Stimulated activated CD8-positive, alpha-beta memory T cell treated with anti-CD3 and anti-CD28 coated beads, Interleukin-4, amount 100 ng/mL, for 24 hours (primary cell): ENCODE results near the gene GPR65.
"Not testable (repeated sequence)": the region's sequence is repeated elsewhere in the genome, so short reads cannot be mapped to it uniquely, and the experiment has no call there.

Source experiments
- DNase-seq: peaks from one replicate; pipeline ENCODE4 v3.0.0-alpha.2; 2020; ENCODE audit warnings: low read depth

The GPR65 gene

GRCh38 chr14:88004506-88005036 is 364 bp upstream of the GPR65 start:
- DNase-seq, result no peak

- peak; percentile 41 for DNase-seq
Measured at GRCh38 chr14:88005978-88006851, 1.3 kb downstream of the GPR65 start.

GRCh38 chr14:88007608-88008007 is 2.7 kb downstream of the GPR65 start:
- no peak for DNase-seq

- no peak for DNase-seq
Measured at GRCh38 chr14:88008039-88008742, 3.3 kb downstream of the GPR65 start.

- no peak for DNase-seq
Measured at GRCh38 chr14:88009486-88009885, 4.6 kb downstream of the GPR65 start.

GRCh38 chr14:88010331-88010730 is 5.4 kb downstream of the GPR65 start:
- DNase-seq, result no peak

GRCh38 chr14:88012495-88012894 is 7.6 kb downstream of the GPR65 start:
- no peak for DNase-seq

GRCh38 chr14:88013750-88014349 is 8.9 kb downstream of the GPR65 start:
- no peak for DNase-seq

DNA sequence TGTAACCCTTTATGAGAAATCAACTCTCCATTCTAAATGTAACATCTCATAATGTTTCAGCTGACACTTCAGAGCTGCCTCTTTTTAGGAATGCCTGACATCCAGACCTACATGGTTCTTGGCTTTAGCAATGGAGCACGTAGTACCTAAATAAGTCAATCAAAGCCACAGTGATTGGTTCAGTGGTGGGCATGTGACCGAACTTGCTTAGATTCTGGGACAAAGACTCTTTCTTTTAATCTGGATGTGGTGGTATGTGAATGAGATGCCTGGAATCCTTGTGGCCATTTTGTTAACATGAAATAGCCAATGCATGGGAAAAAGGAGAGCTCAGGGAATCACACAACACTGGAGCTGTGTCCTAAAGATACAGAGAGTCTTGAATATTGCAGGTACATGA is 11.8 kb downstream of the GPR65 start:
- DNase-seq, result no peak

- DNase-seq, result no peak
Measured at GRCh38 chr14:88017535-88017934, 12.6 kb downstream of the GPR65 start.

GRCh38 chr14:88023658-88024187 is 18.8 kb downstream of the GPR65 start:
- no peak for DNase-seq

DNA sequence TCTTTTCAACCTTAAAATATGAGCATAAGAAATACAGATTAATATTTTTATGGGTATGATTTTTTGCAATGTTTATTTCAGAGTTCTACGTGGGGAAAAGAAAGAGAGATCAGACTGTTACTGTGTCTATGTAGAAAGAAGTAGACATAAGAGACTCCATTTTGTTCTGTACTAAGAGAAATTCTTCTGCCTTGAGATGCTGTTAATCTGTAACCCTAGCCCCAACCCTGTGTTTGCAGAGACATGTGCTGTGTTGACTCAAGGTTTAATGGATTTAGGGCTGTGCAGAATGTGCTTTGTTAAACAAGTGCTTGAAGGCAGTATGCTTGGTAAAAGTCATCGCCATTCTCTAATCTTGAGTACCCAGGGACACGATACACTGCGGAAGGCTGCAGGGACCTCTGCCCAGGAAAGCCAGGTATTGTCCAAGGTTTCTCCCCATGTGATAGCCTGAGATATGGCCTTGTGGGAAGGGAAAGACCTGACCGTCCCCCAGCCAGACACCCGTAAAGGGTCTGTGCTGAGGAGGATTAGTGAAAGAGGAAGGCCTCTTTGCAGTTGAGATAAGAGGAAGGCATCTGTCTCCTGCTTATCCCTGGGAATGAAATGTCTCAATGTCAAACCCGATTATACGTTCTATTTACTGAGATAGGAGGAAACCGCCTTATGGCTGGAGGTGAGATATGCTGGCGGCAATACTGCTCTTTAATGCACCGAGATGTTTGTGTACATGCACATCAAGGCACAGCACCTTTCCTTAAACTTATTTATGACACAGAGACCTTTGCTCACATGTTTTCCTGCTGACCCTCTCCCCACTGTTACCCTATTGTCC is 19.5 kb downstream of the GPR65 start:
- DNase-seq, result not testable (repeated sequence)

- no peak for DNase-seq
Measured at GRCh38 chr14:88025313-88025712, 20.4 kb downstream of the GPR65 start.

- DNase-seq, result no peak
Measured at GRCh38 chr14:88026890-88027289, 22.0 kb downstream of the GPR65 start.

GRCh38 chr14:88029500-88029899 is 24.6 kb downstream of the GPR65 start:
- DNase-seq, result no peak

DNA sequence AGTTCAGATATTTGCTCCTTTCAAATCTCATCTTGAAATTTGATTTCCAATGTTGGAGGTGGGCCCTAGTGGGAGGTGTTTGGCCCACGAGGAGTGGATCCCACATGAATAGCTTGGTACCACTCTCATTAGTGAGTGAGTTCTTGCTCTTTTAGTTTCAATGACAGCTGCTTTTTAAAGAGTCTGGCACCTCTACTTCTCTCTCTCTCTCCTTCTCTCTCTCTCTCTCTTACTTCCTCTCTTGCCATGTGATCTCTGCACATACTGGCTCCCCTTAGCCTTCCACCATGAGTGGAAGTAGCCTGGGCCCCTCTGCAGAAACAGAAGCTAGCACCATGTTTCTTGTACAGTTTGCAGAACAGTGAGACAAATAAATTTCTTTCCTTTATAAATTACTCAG is 25.1 kb downstream of the GPR65 start:
- no peak for DNase-seq

DNA sequence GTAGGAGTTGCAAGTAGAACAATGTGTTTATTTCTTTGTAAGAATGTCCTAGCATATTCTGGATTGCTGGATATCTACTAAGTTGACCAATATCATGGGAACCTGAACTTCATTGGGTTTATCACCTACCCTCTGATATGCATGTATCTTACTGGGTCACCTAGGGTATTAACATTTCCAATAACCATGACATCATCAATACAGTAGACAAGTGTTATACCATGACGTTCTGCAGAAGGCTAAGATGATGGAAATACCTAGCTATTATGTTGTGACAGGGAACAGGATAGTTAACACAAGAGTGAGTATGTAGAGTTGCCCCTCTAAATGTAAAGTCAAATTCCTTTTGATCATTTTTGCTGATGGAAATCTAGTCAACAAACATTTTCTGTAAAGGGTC is 26.0 kb downstream of the GPR65 start:
- DNase-seq, result no peak

- no peak for DNase-seq
Measured at GRCh38 chr14:88032373-88032772, 27.4 kb downstream of the GPR65 start.

GRCh38 chr14:88034076-88034475 is 29.1 kb downstream of the GPR65 start:
- DNase-seq, result no peak

DNA sequence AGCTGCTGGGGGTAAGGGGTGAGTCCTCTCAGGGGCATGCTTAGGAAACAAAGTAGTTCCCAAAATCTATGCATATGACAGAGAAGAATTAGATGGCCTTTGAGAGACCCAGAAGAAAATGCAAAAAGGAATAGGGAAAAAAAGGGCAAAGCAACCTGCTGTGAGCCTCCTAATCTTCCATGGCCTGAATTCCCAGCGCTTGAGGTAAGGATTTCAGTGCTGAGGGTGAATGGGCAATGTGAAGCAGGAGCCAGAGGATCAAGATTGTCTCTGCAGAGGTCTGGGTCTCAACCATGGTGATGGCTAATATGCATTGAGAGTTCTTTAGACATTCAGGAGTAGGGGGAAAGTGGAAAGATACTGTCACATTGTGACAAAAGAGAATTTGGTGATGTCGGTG is 31.5 kb downstream of the GPR65 start:
- no peak for DNase-seq

- no peak for DNase-seq
Measured at GRCh38 chr14:88037325-88037724, 32.4 kb downstream of the GPR65 start.

DNA sequence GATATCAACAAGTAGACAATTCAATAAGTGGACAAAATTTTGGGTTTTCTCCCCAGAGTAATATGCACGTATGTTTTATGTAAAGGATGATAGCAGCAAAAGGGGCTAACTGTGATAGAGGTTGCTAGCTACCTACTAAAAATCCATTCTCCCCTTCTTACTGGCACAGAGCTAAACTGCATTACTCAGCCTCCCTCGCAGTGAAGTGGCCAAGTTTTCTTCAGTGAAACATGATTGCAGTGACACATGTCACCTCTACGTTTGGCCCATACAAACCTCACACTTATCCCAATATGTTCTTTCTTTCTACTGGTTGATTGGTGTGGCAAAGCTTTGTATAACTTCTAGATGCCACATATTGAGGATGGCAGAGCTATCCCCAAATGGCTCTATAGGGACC is 34.3 kb downstream of the GPR65 start:
- no peak for DNase-seq
